ENCODE data around the gene NAALADL1.
A peak's percentile ranks its signal among the peaks of the same experiment; 100 is the strongest.

Gene NAALADL1

GRCh38 chr11:65008873-65009272, 49.5 kb downstream of the NAALADL1 start (continued):
- TF ChIP-seq ZBTB11 (tag by site-specific recombination; conservative IDR thresholded peaks at IDR 0.05; ENCODE audit: low read depth) (peak; percentile 42; the same call in 1 of the 2 replicates), ZNF639 (tag by site-specific recombination; IDR thresholded peaks at IDR 0.05) (no peak), MEIS1 (CRISPR knock-in tag; IDR thresholded peaks at IDR 0.05; ENCODE audit: borderline replicate concordance) (no peak), ZNF394 (tag by site-specific recombination; IDR thresholded peaks at IDR 0.05; ENCODE audit: borderline replicate concordance) (peak; percentile 56; the same call in 1 of the 2 replicates), ZNF26 (tag by site-specific recombination; IDR thresholded peaks at IDR 0.05) (no peak)

GRCh38 chr11:65008016-65008415, 50.3 kb downstream of the NAALADL1 start:
- H3K4me1 ChIP-seq (ENCODE audit: control insufficient read depth, insufficient read depth, low read length), result no peaks in the 10 kb centered on the region
- no peak for TF ChIP-seq ZNF394 (tag by site-specific recombination; IDR thresholded peaks at IDR 0.05; ENCODE audit: borderline replicate concordance)
- TF ChIP-seq BCL11A (tag by site-specific recombination; IDR thresholded peaks at IDR 0.05; ENCODE audit: low read depth), result no peak
- TF ChIP-seq PRDM2 (tag by site-specific recombination; IDR thresholded peaks at IDR 0.05; ENCODE audit: borderline replicate concordance), result no peak
- TF ChIP-seq ZBTB49 (tag by site-specific recombination; IDR thresholded peaks at IDR 0.05; ENCODE audit: low read depth), result no peak
- no peak for TF ChIP-seq ZNF280D (tag by site-specific recombination; IDR thresholded peaks at IDR 0.05)
- TF ChIP-seq ZNF692 (tag by site-specific recombination; IDR thresholded peaks at IDR 0.05), result no peak
- no peak for TF ChIP-seq PRDM1 (tag by site-specific recombination; IDR thresholded peaks at IDR 0.05)
- TF ChIP-seq ZNF670 (tag by site-specific recombination; IDR thresholded peaks at IDR 0.05; ENCODE audit: low read depth), result no peak
- H3K4me3 ChIP-seq (ENCODE audit: low read depth, low read length), result no peak overlapping the region
- ChIA-PET CTCF (no interaction called here), POLR2A (no interaction called here)
- no peak overlapping the region for H3K27ac ChIP-seq (ENCODE audit: extremely low read depth, low read depth, low read length)
- H3K36me3 ChIP-seq (ENCODE audit: control insufficient read depth in 2 of 2, insufficient read depth in 1 of 2, low read length in 2 of 2), result no peaks in the 10 kb centered on the region
- H3K9me3 ChIP-seq (ENCODE audit: control insufficient read depth, insufficient read depth, low read depth, low read length), result no peaks in the 10 kb centered on the region

Data from HEK293 (cell line).